DMS 273 (cell line): ENCODE measurements around the gene MVP.
A peak's percentile ranks its signal among the peaks of the same experiment; 100 is the strongest.

Source experiments
- DNase-seq: peaks from one replicate; lab custom pipeline; 2025; ENCODE audit not compliant: unreplicated experiment; lab: John Stamatoyannopoulos, UW

The MVP gene

DNA sequence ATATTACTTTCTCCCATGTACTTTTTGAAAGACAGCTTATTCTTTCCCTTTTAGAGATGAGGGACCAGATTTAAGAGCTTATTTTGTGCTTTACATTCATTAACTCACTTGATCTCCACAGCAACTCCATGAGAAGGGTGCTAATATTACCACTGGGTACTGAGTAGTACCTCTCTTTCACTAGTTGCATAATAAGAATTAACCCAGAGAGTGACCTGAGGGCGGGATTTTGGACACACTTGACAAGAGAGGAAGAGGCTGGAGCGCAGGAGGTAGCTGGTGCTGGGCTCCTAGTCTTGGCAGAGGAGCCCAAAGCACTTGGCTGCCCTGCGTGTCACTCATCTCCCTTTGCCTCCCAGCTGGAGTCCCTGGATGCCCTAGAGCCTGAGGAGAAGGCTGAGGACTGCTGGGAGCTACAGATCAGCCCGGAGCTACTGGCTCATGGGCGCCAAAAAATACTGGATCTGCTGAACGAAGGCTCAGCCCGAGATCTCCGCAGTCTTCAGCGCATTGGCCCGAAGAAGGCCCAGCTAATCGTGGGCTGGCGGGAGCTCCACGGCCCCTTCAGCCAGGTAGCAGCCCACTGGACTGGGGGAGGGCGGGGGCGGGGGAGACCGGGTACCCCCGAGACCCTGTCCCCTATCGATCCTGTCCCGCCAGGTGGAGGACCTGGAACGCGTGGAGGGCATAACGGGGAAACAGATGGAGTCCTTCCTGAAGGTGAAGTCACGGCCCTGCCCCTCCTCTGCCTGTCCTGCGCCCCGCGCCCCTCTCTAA is 15.6 kb upstream of the MVP start:
- peak; percentile 85 for DNase-seq

GRCh38 chr16:29805232-29806098 is 14.8 kb upstream of the MVP start:
- peak; percentile 99 for DNase-seq

DNA sequence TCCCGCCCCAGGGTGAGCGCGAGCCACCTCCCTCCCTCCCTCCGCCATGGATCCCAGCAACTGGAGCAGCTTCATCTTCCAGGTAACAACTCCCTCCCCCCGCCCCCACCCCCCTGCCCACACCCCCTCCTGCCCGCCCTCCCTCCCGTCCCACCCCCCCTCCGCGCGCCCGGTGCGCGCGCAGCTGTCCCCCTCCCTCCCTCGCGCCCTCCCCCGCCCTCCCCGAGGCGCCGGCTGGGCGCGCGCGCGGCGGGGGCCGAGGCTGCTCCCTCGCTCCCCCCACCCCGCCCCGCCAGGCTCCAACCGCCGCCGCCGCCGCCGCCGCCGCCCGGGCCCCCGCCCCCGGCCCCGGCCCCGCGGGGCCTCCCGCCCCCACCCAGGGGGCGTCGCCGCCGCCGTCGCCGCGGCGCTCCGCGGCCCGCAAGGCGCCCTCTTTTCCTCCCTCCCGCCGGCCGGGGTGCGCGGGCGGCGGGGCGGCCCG is 14.1 kb upstream of the MVP start, which contains the start of gene MAZ:
MAZ (plus strand) TSS at position 431 of the 481 bp plus-strand sequence. CDS start 173 bp downstream, outside the sequence.
- DNase-seq, result peak; percentile 98

DNA sequence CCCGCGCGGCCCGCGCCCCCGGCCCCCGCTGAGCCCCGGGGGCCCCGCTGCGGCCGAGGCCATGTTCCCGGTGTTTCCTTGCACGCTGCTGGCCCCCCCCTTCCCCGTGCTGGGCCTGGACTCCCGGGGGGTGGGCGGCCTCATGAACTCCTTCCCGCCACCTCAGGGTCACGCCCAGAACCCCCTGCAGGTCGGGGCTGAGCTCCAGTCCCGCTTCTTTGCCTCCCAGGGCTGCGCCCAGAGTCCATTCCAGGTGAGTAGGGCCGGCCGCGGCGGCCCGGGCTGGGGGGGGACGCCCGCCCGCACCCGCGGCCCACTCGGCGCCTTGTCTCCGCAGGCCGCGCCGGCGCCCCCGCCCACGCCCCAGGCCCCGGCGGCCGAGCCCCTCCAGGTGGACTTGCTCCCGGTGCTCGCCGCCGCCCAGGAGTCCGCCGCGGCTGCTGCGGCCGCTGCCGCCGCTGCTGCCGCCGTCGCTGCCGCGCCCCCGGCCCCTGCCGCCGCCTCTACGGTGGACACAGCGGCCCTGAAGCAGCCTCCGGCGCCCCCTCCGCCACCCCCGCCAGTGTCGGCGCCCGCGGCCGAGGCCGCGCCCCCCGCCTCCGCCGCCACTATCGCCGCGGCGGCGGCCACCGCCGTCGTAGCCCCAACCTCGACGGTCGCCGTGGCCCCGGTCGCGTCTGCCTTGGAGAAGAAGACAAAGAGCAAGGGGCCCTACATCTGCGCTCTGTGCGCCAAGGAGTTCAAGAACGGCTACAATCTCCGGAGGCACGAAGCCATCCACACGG is 13.4 kb upstream of the MVP start:
- DNase-seq, result peak; percentile 92

DNA sequence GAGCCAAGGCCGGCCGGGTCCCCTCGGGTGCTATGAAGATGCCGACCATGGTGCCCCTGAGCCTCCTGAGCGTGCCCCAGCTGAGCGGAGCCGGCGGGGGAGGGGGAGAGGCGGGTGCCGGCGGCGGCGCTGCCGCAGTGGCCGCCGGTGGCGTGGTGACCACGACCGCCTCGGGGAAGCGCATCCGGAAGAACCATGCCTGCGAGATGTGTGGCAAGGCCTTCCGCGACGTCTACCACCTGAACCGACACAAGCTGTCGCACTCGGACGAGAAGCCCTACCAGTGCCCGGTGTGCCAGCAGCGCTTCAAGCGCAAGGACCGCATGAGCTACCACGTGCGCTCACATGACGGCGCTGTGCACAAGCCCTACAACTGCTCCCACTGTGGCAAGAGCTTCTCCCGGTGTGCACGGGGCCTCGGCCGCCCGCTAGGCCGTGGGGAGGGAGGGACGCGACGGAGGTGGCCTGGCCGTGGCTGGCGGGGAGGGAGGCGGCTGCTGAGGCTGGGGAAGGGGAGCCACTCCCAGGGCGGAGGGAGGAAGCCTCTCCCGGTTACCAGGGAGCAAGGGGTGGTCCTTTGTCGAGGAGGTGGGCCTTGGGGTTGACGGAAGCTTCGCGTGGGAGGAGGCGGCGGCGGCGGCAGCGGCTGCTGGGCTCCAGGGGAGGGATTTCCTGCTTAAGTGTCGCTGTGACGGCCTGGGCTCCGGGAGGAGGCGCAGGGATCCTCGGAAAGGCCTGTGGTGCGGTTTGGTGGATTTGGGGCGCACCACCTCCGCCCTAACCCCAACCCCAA is 12.6 kb upstream of the MVP start:
- DNase-seq, result peak; percentile 96

DNA sequence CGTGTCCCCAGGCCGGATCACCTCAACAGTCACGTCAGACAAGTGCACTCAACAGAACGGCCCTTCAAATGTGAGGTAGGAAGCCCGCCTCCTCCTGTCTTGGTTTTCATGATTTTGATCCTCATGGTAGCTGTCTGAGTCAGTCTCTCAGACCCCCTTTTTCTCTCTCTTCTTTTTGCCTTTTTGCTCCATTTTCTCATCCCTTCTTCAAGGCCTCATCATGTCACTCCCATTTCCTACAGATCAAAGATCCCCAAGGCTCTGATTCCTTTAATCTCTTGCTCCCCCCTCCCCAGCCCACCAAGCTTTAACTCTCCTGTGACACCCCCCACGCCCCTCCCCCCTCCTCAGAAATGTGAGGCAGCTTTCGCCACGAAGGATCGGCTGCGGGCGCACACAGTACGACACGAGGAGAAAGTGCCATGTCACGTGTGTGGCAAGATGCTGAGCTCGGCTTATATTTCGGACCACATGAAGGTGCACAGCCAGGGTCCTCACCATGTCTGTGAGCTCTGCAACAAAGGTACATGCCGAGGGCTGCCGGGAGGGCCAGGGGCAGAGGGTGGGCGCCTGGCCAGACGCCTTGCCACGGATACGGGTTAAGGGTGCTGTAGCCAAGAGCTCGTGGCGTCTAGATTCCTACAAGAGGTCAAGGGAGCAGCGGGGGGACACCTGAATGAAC is 11.9 kb upstream of the MVP start:
- DNase-seq, result peak; percentile 54

DNA sequence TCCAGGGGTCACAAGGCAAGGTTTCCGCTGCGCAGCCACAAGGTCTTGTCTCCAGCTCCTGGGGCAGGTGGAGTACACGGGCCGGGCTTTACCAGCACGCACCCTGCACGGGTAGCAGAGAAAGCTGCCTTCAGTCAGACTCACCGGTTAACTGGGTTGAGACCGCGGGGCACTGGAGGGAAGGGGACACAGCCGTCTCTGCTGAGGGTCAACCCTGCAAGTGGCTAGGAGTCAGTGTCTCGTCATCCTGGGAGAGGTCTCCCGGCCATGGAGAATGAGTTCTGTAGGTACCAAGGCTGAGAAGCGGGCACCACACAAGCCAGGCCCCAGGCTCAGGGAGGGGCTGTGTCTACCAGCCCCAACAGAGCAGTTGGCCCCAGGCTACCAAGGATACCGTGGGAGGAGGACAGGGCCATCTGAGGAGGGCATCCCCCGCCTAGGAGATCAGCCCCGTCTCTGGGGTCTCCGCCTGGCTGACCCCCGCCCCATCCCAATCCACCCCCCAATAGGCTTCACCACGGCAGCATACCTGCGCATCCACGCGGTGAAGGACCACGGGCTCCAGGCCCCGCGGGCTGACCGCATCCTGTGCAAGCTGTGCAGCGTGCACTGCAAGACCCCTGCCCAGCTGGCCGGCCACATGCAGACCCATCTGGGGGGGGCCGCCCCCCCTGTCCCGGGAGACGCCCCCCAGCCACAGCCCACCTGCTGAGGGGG is 11.1 kb upstream of the MVP start:
- peak; percentile 62 for DNase-seq

DNA sequence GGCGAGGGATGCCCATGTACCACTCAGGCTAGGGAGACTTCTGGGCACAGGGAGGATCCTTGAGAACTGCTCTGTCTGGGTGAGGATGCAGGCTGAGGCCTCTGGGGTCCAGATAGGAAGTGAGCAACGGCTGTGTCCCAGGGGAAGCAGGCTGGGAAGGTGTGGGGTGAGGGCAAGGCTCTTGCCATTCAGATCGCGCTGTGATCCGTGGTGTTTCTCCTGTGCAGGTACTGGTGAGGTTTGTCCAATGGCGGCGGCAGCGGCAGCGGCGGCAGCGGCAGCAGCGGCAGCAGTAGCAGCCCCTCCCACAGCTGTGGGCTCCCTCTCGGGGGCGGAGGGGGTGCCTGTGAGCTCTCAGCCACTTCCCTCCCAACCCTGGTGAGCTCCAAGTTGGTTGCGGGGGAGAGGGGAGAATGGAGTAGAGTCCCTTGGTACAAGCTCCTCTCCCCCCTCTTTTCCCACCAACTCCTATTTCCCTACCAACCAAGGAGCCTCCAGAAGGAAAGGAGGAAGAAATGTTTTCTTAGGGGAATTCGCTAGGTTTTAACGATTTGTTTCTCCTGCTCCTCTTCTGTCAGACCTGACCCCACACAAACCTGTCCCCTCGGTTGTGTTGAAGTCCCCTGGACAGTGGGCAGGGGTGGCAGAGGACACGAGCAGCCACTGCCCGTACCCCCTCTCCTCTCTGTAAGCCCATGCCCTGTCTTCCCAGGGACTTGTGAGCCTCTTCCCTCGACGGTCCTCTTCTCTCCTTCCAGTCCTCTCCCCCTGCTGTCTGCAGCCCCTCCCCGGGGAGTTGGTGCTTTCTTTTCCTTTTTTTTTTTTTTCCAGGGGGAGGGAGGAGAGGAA is 10.2 kb upstream of the MVP start:
- DNase-seq, result peak; percentile 78

- no peak for DNase-seq
These were observed 9.5 kb upstream of the MVP start for GRCh38 chr16:29810699-29811169.

- peak; percentile 98 for DNase-seq
These were observed 8.9 kb upstream of the MVP start for GRCh38 chr16:29811170-29811895.

DNA sequence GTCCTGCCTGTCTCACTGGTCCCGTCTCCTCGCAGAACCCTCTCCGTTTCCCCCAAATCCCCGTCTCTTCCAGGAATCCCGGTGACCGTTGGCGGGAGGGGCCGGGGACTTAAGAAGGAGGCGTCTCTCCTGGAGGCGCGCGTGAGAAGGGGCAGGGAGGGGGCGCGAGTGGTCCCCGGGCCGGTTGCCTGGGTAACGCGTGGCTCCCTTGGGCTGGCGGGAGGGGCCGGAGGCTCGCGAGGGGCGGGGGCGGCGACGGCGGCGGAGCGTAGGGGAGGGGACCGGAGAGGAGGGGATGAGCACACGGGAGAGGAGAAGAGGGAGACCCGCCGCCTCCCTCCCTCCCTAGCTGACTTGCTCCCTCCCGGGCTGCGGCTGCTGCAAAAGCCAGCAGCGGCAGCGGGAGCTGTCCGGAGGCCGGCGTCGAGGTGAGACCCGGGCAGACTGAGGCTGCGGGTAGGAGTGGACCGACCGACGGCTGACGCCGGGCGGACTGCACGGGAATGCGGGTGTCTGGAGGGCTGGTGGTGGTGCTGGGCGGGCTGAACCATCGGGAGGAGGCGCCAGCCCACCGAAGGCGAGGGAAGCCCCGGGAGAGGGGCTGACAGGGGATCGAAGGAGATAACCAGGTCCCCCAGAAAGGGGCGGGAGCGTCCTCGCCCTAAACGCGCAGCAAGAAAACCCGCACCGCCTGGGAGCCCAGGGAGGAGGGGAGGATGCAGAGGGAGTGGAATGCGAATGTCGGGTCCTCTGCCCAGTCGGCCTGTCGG is 8.2 kb upstream of the MVP start, which contains the start of gene PRRT2:
PRRT2 (plus strand) TSS at position 298 of the 770 bp plus-strand sequence. CDS start 862 bp downstream, outside the sequence.
- peak; percentile 89 for DNase-seq

DNA sequence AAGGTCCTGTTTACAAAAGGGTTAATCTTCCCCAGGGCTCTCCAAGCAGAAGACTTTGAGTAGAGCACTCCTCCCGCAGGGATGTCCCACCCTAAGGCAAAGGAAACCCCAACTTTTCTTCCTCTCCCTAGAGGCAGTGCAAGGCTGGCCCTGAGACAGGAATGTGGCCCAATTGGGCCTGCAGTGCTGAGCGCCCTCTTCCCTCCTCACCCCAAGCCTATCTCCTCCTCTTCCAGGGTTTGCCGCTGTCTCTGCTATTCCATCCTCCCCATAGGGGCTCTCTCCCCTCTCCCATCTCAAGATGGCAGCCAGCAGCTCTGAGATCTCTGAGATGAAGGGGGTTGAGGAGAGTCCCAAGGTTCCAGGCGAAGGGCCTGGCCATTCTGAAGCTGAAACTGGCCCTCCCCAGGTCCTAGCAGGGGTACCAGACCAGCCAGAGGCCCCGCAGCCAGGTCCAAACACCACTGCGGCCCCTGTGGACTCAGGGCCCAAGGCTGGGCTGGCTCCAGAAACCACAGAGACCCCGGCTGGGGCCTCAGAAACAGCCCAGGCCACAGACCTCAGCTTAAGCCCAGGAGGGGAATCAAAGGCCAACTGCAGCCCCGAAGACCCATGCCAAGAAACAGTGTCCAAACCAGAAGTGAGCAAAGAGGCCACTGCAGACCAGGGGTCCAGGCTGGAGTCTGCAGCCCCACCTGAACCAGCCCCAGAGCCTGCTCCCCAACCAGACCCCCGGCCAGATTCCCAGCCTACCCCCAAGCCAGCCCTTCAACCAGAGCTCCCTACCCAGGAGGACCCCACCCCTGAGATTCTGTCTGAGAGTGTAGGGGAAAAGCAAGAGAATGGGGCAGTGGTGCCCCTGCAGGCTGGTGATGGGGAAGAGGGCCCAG is 7.3 kb upstream of the MVP start:
- no peak for DNase-seq

DNA sequence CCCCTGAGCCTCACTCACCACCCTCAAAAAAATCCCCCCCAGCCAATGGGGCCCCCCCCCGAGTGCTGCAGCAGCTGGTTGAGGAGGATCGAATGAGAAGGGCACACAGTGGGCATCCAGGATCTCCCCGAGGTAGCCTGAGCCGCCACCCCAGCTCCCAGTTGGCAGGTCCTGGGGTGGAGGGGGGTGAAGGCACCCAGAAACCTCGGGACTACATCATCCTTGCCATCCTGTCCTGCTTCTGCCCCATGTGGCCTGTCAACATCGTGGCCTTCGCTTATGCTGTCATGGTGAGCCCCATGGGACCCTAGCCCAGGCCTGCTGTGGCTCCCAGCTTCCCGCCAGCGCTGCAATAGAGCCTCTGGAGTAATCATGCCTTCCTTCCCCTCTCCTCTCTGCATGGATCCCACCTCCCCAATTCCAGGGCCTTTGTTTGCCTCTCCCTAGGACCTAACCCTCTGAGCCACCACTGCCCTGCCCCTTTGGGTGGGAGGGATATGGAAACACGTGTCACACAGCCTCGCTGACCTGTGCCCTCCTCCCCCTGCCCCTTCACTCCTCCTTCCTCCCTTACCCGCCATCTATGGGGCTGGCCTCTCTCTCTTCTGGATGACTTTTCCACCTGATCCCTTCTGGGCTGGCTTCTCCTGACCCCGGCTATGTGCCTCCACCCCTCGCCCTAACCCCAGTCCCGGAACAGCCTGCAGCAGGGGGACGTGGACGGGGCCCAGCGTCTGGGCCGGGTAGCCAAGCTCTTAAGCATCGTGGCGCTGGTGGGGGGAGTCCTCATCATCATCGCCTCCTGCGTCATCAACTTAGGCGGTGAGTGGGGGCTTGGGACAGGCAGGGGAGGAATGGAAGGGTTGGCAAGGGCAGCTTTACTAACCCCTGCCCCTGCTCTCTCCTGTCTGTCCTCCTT is 6.4 kb upstream of the MVP start:
- no peak for DNase-seq

DNA sequence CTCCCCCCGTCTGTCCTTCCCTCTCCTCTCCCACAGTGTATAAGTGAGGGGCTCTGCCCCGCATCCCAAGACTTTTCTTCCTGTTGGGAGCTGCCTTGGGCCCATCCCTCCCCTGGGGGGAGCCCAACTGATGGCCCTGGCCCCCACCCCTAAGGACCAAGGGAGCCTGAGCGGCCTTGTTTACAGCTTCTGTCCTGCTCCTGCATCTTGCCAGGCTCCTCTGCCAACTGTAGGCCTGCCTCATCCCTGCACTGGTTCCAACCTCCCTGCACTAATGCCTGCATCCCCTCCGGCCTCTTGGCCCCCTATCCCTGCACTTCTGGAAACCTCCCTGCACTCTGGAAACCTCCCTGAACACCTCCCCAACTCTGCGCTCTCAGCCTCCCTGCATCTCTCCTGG is 5.7 kb upstream of the MVP start:
- DNase-seq, result no peak
